Fibroblast of mammary gland (primary cell): ENCODE measurements around the gene OR8B8.
"Not testable (repeated sequence)": the region's sequence is repeated elsewhere in the genome, so short reads cannot be mapped to it uniquely, and the experiment has no call there.

ENCODE experiments used
- DNase-seq: peaks from one replicate; pipeline ENCODE4 v3.0.0-alpha.2; 2010; ENCODE audit warnings: low read depth
- H3K4me3 ChIP-seq: 2 replicates; pipeline ENCODE4 v1.5.1; 2011; ENCODE audit warnings: low read depth, mild to moderate bottlenecking, low read length, moderate library complexity; ENCODE audit not compliant: control insufficient read depth
- CTCF ChIP-seq: conservative IDR thresholded peaks from 2 replicates; pipeline ENCODE4 v1.5.1; 2011; ENCODE audit warnings: low read depth, low read length, inconsistent platforms; ENCODE audit not compliant: control insufficient read depth, insufficient read depth

Gene OR8B8

DNA sequence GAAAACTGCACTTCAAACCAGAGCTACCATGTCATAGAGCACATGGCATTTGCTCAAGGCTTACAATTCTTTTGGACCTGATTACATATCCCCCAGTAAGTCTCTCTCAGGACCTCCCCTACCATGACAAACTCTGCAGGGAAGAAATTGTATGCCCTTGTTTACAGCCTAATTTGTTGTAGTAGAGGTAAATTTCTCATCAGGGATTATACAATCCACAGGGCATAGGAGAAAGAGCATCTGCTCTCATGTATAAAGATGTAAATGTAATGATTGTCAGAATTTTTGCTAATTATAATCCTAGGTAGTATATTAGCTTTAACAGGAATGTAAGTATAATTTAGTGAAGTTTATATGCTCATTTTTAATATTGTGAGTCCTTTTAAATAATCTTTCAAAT lies 46.6 kb downstream of the OR8B8 start, which contains the start of gene OR8B3:
Gene OR8B3 (minus strand): TSS at position 101 of the 400 bp plus-strand sequence. CDS start 1,673 bp downstream, outside the sequence.
- TF ChIP-seq CTCF: no peak
- no peak within 1 kb of the TSS for H3K4me3 ChIP-seq
- DNase-seq: no peak

GRCh38 chr11:124396847-124397246 lies 48.6 kb downstream of the OR8B8 start:
- DNase-seq, H3K4me3 ChIP-seq: not testable (repeated sequence)

DNA sequence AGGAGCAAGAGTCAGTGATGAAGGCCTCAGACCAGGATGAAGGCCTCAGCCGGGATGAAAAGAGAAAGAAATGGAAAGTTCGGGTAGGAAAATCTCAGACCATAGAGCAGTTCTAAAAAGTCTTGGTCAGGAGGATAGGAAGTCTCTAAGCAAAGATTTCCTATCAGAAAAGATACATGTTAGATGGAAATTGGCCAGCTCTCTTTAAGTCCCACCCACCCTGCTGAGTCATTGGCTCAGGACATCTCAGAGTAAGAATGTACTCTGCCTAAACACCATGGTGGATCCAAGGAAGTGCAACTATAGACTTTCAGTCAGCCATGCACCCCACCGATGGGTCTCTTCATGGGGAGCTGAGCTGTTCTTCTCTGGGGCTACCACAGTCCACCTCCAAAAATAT lies 51.1 kb downstream of the OR8B8 start:
- H3K4me3 ChIP-seq: no peak overlapping the region
- peak; percentile 45 for DNase-seq
- TF ChIP-seq CTCF: no peak
